ENCODE results near the gene UVRAG.

DNA sequence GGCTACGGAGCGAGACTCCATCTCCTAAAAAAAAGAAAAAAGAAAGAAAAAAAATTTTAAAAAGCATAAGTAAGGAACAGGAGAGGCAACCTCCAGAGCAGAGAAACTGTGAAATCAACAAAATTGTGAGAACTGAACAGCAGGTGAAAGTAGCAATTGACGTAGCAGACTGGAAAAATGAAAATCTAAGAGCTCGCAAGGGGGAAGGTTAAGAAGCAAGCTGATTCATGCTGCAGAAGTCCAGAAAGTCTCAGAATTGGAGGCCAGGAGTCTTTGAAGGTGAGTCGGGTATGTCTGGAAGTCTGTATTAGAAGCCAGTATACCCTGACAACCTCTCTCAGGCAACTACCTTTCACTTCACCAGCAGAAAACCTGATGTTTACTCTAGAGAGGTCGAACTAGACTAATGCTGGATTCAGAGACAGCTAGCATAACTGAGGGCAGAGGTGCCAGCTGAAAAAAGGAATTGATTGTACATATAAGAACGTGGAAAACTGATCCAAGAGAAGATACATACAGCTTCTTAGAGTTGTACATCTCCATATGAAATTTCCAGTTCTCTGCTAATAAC lies 229.8 kb downstream of the UVRAG start:
- TF ChIP-seq NFIC (IDR thresholded peaks at IDR 0.05) (no peak), CEBPB (IDR thresholded peaks at IDR 0.05) (no peak)

All from Ishikawa (cell line).